ENCODE measurements around the gene SLC2A4.

- no peak for TF ChIP-seq CTCF (IDR thresholded peaks at IDR 0.05; ENCODE audit: insufficient read depth, low read depth, low read length)
- no peak for TF ChIP-seq EZH2 (IDR thresholded peaks at IDR 0.05; ENCODE audit: insufficient read depth, low read length)
Measured at GRCh38 chr17:7238420-7239090, 43.0 kb upstream of the SLC2A4 start.

Data from astrocyte (in vitro differentiated cells and primary cell).